Gastrocnemius medialis (tissue), 4 donors: ENCODE data around the gene SPACA7. TPM values are rescaled to one million over a fixed set of nuclear protein-coding genes. Genes with fewer than 3 reads are reported as not detected.

Experiments
- ATAC-seq, 2 donors: fragments of 150-250 bp; one replicate each; pipeline ENCODE4 v1.9.1; 2016
- DNase-seq, 2 donors: peaks; one replicate each; pipeline ENCODE4 v3.0.0-alpha.2; 2019
- H3K27ac ChIP-seq, 4 donors: fragments of 200-600 bp; sonication (generic); 1 replicate in 1 of 4; 2 replicates in 3 of 4; pipeline ENCODE4 v1.5.1; 2016 to 2018; ENCODE audit warnings: mild to moderate bottlenecking in 2 of 4, moderate library complexity in 1 of 4
- H3K27me3 ChIP-seq, 3 donors: fragments of 200-600 bp; sonication (generic) in 2 of 3; 1 replicate in 1 of 3; 2 replicates in 2 of 3; pipeline versions ENCODE4 v1.5.1 to v1.6.0; 2016 to 2019; ENCODE audit warnings: mild to moderate bottlenecking in 1 of 3, moderate library complexity in 1 of 3
- H3K36me3 ChIP-seq, 2 donors: fragments of 200-600 bp; sonication (generic) in 1 of 2; one replicate each; pipeline ENCODE4 v1.5.1; 2017 to 2018
- H3K4me1 ChIP-seq, 2 donors: fragments of 200-600 bp; sonication (generic) in 1 of 2; one replicate each; pipeline ENCODE4 v1.5.1; 2016 to 2017; ENCODE audit warnings: mild to moderate bottlenecking in 2 of 2
- H3K4me3 ChIP-seq, 4 donors: fragments of 200-600 bp; sonication (generic) in 3 of 4; 1 replicate in 1 of 4; 2 replicates in 3 of 4; pipeline ENCODE4 v1.5.1; 2016 to 2019; ENCODE audit warnings: mild to moderate bottlenecking in 2 of 4
- H3K9me3 ChIP-seq, 3 donors: fragments of 200-600 bp; sonication (generic) in 2 of 3; 1 replicate in 1 of 3; 2 replicates in 2 of 3; pipeline ENCODE4 v1.5.1; 2016 to 2019
- POLR2A ChIP-seq, 2 donors: fragments of 450-650 bp; IDR thresholded peaks; one replicate each; pipeline ENCODE4 v1.6.1; 2017; ENCODE audit warnings: antibody characterized with exemption in 2 of 2, mild to moderate bottlenecking in 2 of 2, moderate library complexity in 2 of 2
- in situ Hi-C, 4 donors: fragments of 200-750 bp; cut with MboI; loops; one replicate each; pipeline versions ENCODE4 v1.15.0 to v1.8.0; 2017; ENCODE audit warnings: low sequenced_read_pairs in 4 of 4
- intact Hi-C: fragments of 100-400 bp; cut with DNase I; formaldehyde crosslinking; loops from one replicate; pipeline ENCODE4 v1.15.1; 2023; ENCODE audit warnings: low total_unique reads
- total RNA-seq, 4 donors: library from RNA; depleted of rRNA; stranded (reverse); fragments of >200 nt; gene quantifications; one replicate each; pipeline versions ENCODE4 v1.1.0 to v1.2.3, GENCODE V29; 2016
- TF ChIP-seq, protein P1 (sequence below), 5 experiments: fragments of 450-650 bp in 3 of 5; fragments of 200-600 bp in 2 of 5; sonication (generic) in 2 of 5; IDR thresholded peaks in 4 of 5; conservative IDR thresholded peaks in 1 of 5; 1 replicate in 4 of 5; 2 replicates in 1 of 5; pipeline ENCODE4 v1.5.1; 2016 to 2019; ENCODE audit warnings: antibody characterized with exemption in 5 of 5, mild to moderate bottlenecking in 3 of 5, moderate library complexity in 3 of 5

The SPACA7 gene
- total RNA-seq, 4 donors from 2014 or later, result not detected

DNA sequence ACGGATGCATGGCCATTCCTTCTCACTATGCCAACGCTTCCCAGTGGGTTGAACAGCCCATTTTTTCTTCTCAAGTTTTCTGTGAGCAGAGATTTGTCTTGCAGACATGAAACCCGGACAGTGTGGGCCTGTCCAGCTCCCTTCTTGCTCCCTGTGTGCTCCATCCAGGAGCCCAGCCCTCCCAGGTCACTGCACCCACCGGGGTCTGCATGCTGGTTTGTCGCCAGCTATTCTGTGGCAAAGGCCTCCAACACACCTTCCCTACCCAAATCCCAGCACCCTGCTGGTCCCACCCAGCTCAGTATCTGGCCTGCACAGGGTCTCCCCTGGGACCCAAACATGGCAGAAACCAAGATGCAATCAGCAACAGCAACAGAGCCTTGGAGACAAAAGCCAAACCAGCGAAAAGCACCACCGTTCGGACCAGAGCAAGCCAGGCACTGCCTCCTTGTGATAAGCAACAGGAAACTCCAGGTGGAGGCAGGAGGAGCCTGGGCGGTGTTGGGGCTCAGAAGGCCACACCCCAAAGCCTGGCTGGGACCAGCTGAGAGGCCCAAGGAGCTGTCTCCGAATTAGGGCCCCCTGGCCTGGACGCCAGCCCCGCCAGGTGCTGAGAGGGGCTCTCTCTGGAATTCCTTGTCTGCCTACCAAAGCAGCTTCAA is 12.2 kb upstream of the SPACA7 start:
- in situ Hi-C loops (no loop called here), intact Hi-C loops (no loop called here)
- no peak overlapping the region for H3K27ac ChIP-seq
- no peak overlapping the region for H3K4me3 ChIP-seq
- DNase-seq (no peak), ATAC-seq (no peak)
- no peaks in the 10 kb centered on the region for H3K36me3 ChIP-seq
- H3K9me3 ChIP-seq, result no peaks in the 10 kb centered on the region
- no peaks in the 10 kb centered on the region for H3K27me3 ChIP-seq
- TF ChIP-seq, protein P1, sequence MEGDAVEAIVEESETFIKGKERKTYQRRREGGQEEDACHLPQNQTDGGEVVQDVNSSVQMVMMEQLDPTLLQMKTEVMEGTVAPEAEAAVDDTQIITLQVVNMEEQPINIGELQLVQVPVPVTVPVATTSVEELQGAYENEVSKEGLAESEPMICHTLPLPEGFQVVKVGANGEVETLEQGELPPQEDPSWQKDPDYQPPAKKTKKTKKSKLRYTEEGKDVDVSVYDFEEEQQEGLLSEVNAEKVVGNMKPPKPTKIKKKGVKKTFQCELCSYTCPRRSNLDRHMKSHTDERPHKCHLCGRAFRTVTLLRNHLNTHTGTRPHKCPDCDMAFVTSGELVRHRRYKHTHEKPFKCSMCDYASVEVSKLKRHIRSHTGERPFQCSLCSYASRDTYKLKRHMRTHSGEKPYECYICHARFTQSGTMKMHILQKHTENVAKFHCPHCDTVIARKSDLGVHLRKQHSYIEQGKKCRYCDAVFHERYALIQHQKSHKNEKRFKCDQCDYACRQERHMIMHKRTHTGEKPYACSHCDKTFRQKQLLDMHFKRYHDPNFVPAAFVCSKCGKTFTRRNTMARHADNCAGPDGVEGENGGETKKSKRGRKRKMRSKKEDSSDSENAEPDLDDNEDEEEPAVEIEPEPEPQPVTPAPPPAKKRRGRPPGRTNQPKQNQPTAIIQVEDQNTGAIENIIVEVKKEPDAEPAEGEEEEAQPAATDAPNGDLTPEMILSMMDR (IDR thresholded peaks at IDR 0.05 in 4 of 5, conservative IDR thresholded peaks at IDR 0.05 in 1 of 5), result no peak
- TF ChIP-seq POLR2A (IDR thresholded peaks at IDR 0.05), result no peak
- H3K4me1 ChIP-seq, result no peaks in the 10 kb centered on the region

DNA sequence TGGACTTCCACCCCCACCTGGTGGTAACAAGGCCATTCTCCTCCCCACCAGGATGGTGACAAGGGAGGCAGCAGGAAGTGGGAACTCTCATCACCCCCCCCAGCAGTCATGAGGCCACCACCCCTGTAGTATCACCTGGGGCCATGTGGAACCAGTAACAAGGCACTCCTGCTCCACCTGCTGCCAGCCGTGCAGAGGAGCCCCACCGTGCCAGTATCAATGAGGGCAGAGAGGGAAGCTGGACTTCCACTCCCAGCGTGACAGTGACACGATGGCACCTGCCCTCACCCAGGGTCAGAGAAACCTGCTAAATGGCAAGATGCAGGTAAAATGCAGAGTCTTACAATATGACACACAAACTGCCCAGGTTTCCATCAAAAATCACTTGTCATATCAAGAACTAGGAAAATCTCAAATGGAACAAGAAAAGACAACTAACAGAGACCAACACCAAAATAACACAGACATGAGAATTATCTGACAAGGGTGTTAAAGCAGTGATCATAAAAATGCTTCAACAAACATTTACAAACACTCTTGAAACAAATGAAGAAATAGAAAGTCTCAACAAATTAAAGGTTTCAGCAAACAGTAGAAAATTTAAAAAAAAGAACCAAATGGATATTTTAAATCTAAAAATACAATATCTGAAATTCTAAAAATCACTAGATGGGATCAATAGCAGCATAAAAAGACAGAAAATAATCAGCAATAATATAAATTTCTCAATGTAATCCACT is 9.1 kb upstream of the SPACA7 start:
- ATAC-seq (no peak), DNase-seq (no peak)
- Histone ChIP-seq H3K9me3 (no peaks in the 10 kb centered on the region), H3K4me3 (no peak overlapping the region), H3K27ac (no peak overlapping the region), H3K36me3 (no peaks in the 10 kb centered on the region), H3K27me3 (no peaks in the 10 kb centered on the region), H3K4me1 (no peaks in the 10 kb centered on the region)
- intact Hi-C loops, result no loop called here
- TF ChIP-seq, protein P1 (IDR thresholded peaks at IDR 0.05 in 4 of 5, conservative IDR thresholded peaks at IDR 0.05 in 1 of 5), result no peak
- TF ChIP-seq POLR2A (IDR thresholded peaks at IDR 0.05), result no peak
- in situ Hi-C loops, result no loop called here

DNA sequence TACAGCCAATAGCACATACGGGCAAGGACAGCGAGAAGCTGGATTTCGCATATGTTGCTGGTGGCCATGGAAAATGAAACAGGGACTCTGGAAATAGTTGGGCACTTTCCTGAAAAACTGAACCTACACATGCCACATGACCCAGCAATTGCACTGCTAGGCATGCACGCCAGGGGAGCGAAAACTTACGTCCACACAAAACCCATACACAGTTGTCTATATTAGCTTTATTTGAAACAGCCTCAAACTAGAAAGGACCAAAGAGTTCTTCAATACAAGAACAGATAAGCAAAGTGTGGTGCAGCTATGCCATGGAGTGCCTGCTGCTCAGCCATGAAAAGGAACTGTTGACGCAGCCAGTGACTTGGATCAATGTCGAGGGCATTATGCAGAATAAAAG is 7.3 kb upstream of the SPACA7 start:
- Histone ChIP-seq H3K4me3 (no peak overlapping the region), H3K4me1 (no peaks in the 10 kb centered on the region), H3K27ac (no peak overlapping the region), H3K36me3 (no peaks in the 10 kb centered on the region), H3K9me3 (no peaks in the 10 kb centered on the region), H3K27me3 (no peaks in the 10 kb centered on the region)
- in situ Hi-C loops (no loop called here), intact Hi-C loops (no loop called here)
- DNase-seq (no peak), ATAC-seq (no peak)
- no peak for TF ChIP-seq POLR2A (IDR thresholded peaks at IDR 0.05)
- TF ChIP-seq, protein P1 (IDR thresholded peaks at IDR 0.05 in 4 of 5, conservative IDR thresholded peaks at IDR 0.05 in 1 of 5), result no peak

DNA sequence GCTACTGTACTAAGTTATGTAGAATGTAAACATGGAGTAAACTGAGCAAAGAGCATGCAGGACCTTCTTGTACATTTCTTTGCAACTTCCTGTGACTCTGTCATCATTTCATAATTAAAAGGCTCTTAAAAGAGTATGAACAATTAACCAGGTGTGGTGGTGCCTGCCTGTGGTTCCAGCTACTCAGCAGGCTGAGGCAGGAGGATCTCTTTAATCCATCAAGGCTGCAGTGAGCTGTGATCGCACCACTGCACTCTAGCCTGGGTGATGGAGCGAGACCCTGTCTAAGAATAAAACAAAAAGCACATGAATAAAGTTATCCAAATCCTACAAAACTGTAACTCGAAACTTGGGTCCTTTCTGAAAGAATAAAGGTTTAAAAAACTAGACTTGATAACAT is 5.8 kb upstream of the SPACA7 start:
- DNase-seq (no peak), ATAC-seq (no peak)
- intact Hi-C loops (no loop called here), in situ Hi-C loops (no loop called here)
- TF ChIP-seq, protein P1 (IDR thresholded peaks at IDR 0.05 in 4 of 5, conservative IDR thresholded peaks at IDR 0.05 in 1 of 5), result no peak
- no peak for TF ChIP-seq POLR2A (IDR thresholded peaks at IDR 0.05)
- Histone ChIP-seq H3K9me3 (no peaks in the 10 kb centered on the region), H3K36me3 (no peaks in the 10 kb centered on the region), H3K4me1 (no peaks in the 10 kb centered on the region), H3K27ac (no peak overlapping the region), H3K4me3 (no peak overlapping the region), H3K27me3 (no peaks in the 10 kb centered on the region)
